T-helper 2 cell treated with Interferon-gamma antibody and Interleukin-4, amounts not matched to agents 5 μg/mL and 100 μg/mL, for 36 hours (primary cell): ENCODE measurements around the gene TMEM161B.
"Not testable (repeated sequence)": the region's sequence is repeated elsewhere in the genome, so short reads cannot be mapped to it uniquely, and the experiment has no call there.

Experiments used
- DNase-seq: peaks from one replicate; pipeline ENCODE4 v3.0.0; 2021; ENCODE audit warnings: low spot score
- H3K27ac Mint-ChIP-seq: one replicate; pipeline ENCODE4 v1.8.0; 2021; ENCODE audit warnings: mild to moderate bottlenecking, mixed read lengths
- H3K27me3 Mint-ChIP-seq: one replicate; pipeline ENCODE4 v1.8.0; 2021; ENCODE audit warnings: low read depth, mixed read lengths
- H3K36me3 Mint-ChIP-seq: one replicate; pipeline ENCODE4 v1.8.0; 2021; ENCODE audit warnings: low read depth, mixed read lengths
- H3K4me1 Mint-ChIP-seq: one replicate; pipeline ENCODE4 v1.8.0; 2021; ENCODE audit warnings: low read depth, mixed read lengths
- H3K4me3 Mint-ChIP-seq: one replicate; pipeline ENCODE4 v1.8.0; 2022; ENCODE audit warnings: mild to moderate bottlenecking, moderate library complexity, mixed read lengths
- H3K9me3 Mint-ChIP-seq: one replicate; pipeline ENCODE4 v1.8.0; 2021; ENCODE audit warnings: mixed read lengths

The TMEM161B gene

GRCh38 chr5:88188458-88189132 is 80.0 kb downstream of the TMEM161B start:
- no peaks in the 10 kb centered on the region for H3K4me1 Mint-ChIP-seq
- no peak overlapping the region for H3K27ac Mint-ChIP-seq
- DNase-seq: no peak
- no peaks in the 10 kb centered on the region for H3K27me3 Mint-ChIP-seq
- H3K36me3 Mint-ChIP-seq: peaks cover 52% of the 10 kb centered on the region
- no peak overlapping the region for H3K4me3 Mint-ChIP-seq
- peaks cover 45% of the 10 kb centered on the region for H3K9me3 Mint-ChIP-seq

GRCh38 chr5:88183255-88183654 is 85.4 kb downstream of the TMEM161B start:
- H3K27ac Mint-ChIP-seq: no peak overlapping the region
- no peak for DNase-seq
- no peak overlapping the region for H3K4me3 Mint-ChIP-seq
- no peaks in the 10 kb centered on the region for H3K27me3 Mint-ChIP-seq
- H3K9me3 Mint-ChIP-seq: peaks cover 18% of the 10 kb centered on the region
- H3K4me1 Mint-ChIP-seq: no peaks in the 10 kb centered on the region
- H3K36me3 Mint-ChIP-seq: peaks cover 16% of the 10 kb centered on the region

- H3K9me3 Mint-ChIP-seq: peaks cover 17% of the 10 kb centered on the region
- H3K4me1 Mint-ChIP-seq, H3K27me3 Mint-ChIP-seq, H3K27ac Mint-ChIP-seq, H3K36me3 Mint-ChIP-seq, DNase-seq, H3K4me3 Mint-ChIP-seq: not testable (repeated sequence)
These were observed 91.2 kb downstream of the TMEM161B start for GRCh38 chr5:88177486-88177885.

- Mint-ChIP-seq H3K27me3 (peaks cover 18% of the 10 kb centered on the region), H3K9me3 (peaks cover 32% of the 10 kb centered on the region), H3K36me3 (peaks cover 1% of the 10 kb centered on the region), H3K4me3 (no peak overlapping the region), H3K27ac (no peak overlapping the region), H3K4me1 (no peaks in the 10 kb centered on the region)
- DNase-seq: no peak
These were observed 95.5 kb downstream of the TMEM161B start for GRCh38 chr5:88172847-88173758.

- no peak overlapping the region for H3K4me3 Mint-ChIP-seq
- H3K36me3 Mint-ChIP-seq: no peaks in the 10 kb centered on the region
- no peaks in the 10 kb centered on the region for H3K4me1 Mint-ChIP-seq
- no peak for DNase-seq
- peaks cover 12% of the 10 kb centered on the region for H3K27me3 Mint-ChIP-seq
- H3K27ac Mint-ChIP-seq: no peak overlapping the region
- no peaks in the 10 kb centered on the region for H3K9me3 Mint-ChIP-seq
These were observed 109.1 kb downstream of the TMEM161B start for GRCh38 chr5:88159591-88159990.

GRCh38 chr5:88158056-88158455 is 110.6 kb downstream of the TMEM161B start:
- H3K27me3 Mint-ChIP-seq: peaks cover 17% of the 10 kb centered on the region
- H3K4me3 Mint-ChIP-seq: no peak overlapping the region
- H3K36me3 Mint-ChIP-seq: no peaks in the 10 kb centered on the region
- no peak overlapping the region for H3K27ac Mint-ChIP-seq
- no peaks in the 10 kb centered on the region for H3K4me1 Mint-ChIP-seq
- H3K9me3 Mint-ChIP-seq: no peaks in the 10 kb centered on the region
- DNase-seq: no peak

GRCh38 chr5:88154891-88155290 is 113.8 kb downstream of the TMEM161B start:
- Mint-ChIP-seq H3K27me3 (peaks cover 21% of the 10 kb centered on the region), H3K4me3 (no peak overlapping the region), H3K27ac (no peak overlapping the region), H3K4me1 (no peaks in the 10 kb centered on the region), H3K9me3 (peaks cover 4% of the 10 kb centered on the region), H3K36me3 (no peaks in the 10 kb centered on the region)
- DNase-seq: no peak

- DNase-seq: no peak
- Mint-ChIP-seq H3K27me3 (peaks cover 37% of the 10 kb centered on the region), H3K4me1 (peaks cover 3% of the 10 kb centered on the region), H3K4me3 (no peak overlapping the region), H3K36me3 (no peaks in the 10 kb centered on the region), H3K9me3 (peaks cover 4% of the 10 kb centered on the region), H3K27ac (no peak overlapping the region)
These were observed 117.9 kb downstream of the TMEM161B start for GRCh38 chr5:88150747-88151146.

GRCh38 chr5:88145611-88146467 is 122.8 kb downstream of the TMEM161B start:
- peaks cover 11% of the 10 kb centered on the region for H3K4me1 Mint-ChIP-seq
- H3K36me3 Mint-ChIP-seq: no peaks in the 10 kb centered on the region
- H3K27ac Mint-ChIP-seq: no peak overlapping the region
- peaks cover under 1% of the 10 kb centered on the region for H3K9me3 Mint-ChIP-seq
- DNase-seq: no peak
- peaks cover 33% of the 10 kb centered on the region for H3K27me3 Mint-ChIP-seq
- H3K4me3 Mint-ChIP-seq: peak overlapping the region; percentile 69

GRCh38 chr5:88145221-88145610 is 123.4 kb downstream of the TMEM161B start:
- H3K27ac Mint-ChIP-seq: no peak overlapping the region
- H3K36me3 Mint-ChIP-seq: no peaks in the 10 kb centered on the region
- no peak for DNase-seq
- peaks cover 11% of the 10 kb centered on the region for H3K4me1 Mint-ChIP-seq
- peak overlapping the region; percentile 69 for H3K4me3 Mint-ChIP-seq
- no peaks in the 10 kb centered on the region for H3K9me3 Mint-ChIP-seq
- peaks cover 33% of the 10 kb centered on the region for H3K27me3 Mint-ChIP-seq
